Gastroesophageal sphincter (tissue), 4 donors: ENCODE results near the gene DCC. TPM values are rescaled to one million over a fixed set of nuclear protein-coding genes. Genes with fewer than 3 reads are reported as not detected.

ENCODE experiments used
- ATAC-seq: fragments of 150-250 bp; one replicate; pipeline ENCODE4 v1.9.1; 2016; ENCODE audit warnings: mild to moderate bottlenecking, moderate library complexity
- H3K27ac ChIP-seq, 4 donors: fragments of 200-600 bp; sonication (generic) in 3 of 4; 1 replicate in 3 of 4; 2 replicates in 1 of 4; pipeline ENCODE4 v1.5.1; 2016 to 2019
- H3K27me3 ChIP-seq: fragments of 200-600 bp; sonication (generic); one replicate; pipeline ENCODE4 v1.5.1; 2019
- H3K36me3 ChIP-seq, 2 donors: fragments of 200-600 bp; sonication (generic); one replicate each; pipeline ENCODE4 v1.5.1; 2019; ENCODE audit warnings: control low read depth in 1 of 2
- H3K4me1 ChIP-seq, 3 donors: fragments of 200-600 bp; sonication (generic); 1 replicate in 2 of 3; 2 replicates in 1 of 3; pipeline ENCODE4 v1.5.1; 2016 to 2019; ENCODE audit warnings: control low read depth in 2 of 3
- H3K4me3 ChIP-seq, 2 donors: fragments of 200-600 bp; sonication (generic); one replicate each; pipeline ENCODE4 v1.5.1; 2019; ENCODE audit warnings: mild to moderate bottlenecking in 1 of 2, moderate library complexity in 1 of 2
- H3K9me3 ChIP-seq, 3 donors: fragments of 200-600 bp; sonication (generic); one replicate each; pipeline ENCODE4 v1.5.1; 2017 to 2019; ENCODE audit warnings: control low read depth in 2 of 3
- EP300 ChIP-seq: sonication (generic); formaldehyde crosslinking; IDR thresholded peaks from one replicate; pipeline ENCODE4 v1.6.1; 2017; ENCODE audit warnings: antibody characterized with exemption, mild to moderate bottlenecking
- POLR2A ChIP-seq, 2 donors: fragments of 450-650 bp; IDR thresholded peaks; one replicate each; pipeline ENCODE4 v1.6.1; 2017; ENCODE audit warnings: antibody characterized with exemption in 2 of 2, mild to moderate bottlenecking in 2 of 2, moderate library complexity in 1 of 2
- POLR2AphosphoS5 ChIP-seq: sonication (generic); formaldehyde crosslinking; IDR thresholded peaks from one replicate; pipeline ENCODE4 v1.6.1; 2017; ENCODE audit warnings: antibody characterized with exemption
- WGBS, 2 donors: methylation state at CpG; one replicate each; pipeline ENCODE4 v1.1.5; 2018; ENCODE audit warnings: low coverage in 1 of 2; 5-methylcytosine and 5-hydroxymethylcytosine counted together
- total RNA-seq, 4 donors: library from RNA; depleted of rRNA; stranded (reverse); fragments of >200 nt; gene quantifications; one replicate each; pipeline ENCODE4 v1.1.0, GENCODE V29; 2016
- TF ChIP-seq, protein P1 (sequence below), 4 experiments: fragments of 200-600 bp in 2 of 4; fragments of 450-650 bp in 2 of 4; sonication (generic) in 1 of 4; IDR thresholded peaks; one replicate each; pipeline ENCODE4 v1.5.1; 2017 to 2019; ENCODE audit warnings: antibody characterized with exemption in 4 of 4, mild to moderate bottlenecking in 2 of 4, moderate library complexity in 2 of 4

The DCC gene
- total RNA-seq, 4 donors from 2014 or later: 0.13 to 0.54 (median 0.47) TPM; not detected in 1

DNA sequence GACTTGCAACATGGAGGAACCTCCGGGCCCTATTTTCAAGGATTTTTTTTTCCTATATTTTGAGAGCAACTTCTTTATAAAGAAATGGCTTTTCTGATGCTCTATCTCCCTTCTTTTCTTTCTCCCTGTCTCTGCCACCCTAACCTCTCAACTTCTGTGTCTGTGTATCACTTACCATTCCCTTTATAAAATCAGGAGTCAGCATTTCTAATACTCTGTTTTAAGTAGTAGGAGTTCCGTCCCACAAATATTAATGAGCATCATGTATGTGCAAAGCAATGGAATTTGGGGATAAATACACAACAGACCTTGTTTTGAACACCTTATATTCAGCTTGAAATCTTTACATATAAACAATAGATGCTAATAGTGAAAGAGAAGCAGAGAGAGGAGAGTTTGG lies 268.0 kb downstream of the DCC start:
- Histone ChIP-seq H3K9me3 (no peaks in the 10 kb centered on the region), H3K27me3 (no peaks in the 10 kb centered on the region), H3K4me1 (no peaks in the 10 kb centered on the region), H3K4me3 (no peak overlapping the region), H3K27ac (no peak overlapping the region), H3K36me3 (no peaks in the 10 kb centered on the region)
- no peak for ATAC-seq
- 82 to 90% methylated on average over 2 of the region's 2 CpGs for WGBS, 2 donors
- TF ChIP-seq POLR2AphosphoS5 (no peak), POLR2A (IDR thresholded peaks at IDR 0.05) (no peak), EP300 (no peak)
- TF ChIP-seq, protein P1, sequence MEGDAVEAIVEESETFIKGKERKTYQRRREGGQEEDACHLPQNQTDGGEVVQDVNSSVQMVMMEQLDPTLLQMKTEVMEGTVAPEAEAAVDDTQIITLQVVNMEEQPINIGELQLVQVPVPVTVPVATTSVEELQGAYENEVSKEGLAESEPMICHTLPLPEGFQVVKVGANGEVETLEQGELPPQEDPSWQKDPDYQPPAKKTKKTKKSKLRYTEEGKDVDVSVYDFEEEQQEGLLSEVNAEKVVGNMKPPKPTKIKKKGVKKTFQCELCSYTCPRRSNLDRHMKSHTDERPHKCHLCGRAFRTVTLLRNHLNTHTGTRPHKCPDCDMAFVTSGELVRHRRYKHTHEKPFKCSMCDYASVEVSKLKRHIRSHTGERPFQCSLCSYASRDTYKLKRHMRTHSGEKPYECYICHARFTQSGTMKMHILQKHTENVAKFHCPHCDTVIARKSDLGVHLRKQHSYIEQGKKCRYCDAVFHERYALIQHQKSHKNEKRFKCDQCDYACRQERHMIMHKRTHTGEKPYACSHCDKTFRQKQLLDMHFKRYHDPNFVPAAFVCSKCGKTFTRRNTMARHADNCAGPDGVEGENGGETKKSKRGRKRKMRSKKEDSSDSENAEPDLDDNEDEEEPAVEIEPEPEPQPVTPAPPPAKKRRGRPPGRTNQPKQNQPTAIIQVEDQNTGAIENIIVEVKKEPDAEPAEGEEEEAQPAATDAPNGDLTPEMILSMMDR (IDR thresholded peaks at IDR 0.05): no peak

DNA sequence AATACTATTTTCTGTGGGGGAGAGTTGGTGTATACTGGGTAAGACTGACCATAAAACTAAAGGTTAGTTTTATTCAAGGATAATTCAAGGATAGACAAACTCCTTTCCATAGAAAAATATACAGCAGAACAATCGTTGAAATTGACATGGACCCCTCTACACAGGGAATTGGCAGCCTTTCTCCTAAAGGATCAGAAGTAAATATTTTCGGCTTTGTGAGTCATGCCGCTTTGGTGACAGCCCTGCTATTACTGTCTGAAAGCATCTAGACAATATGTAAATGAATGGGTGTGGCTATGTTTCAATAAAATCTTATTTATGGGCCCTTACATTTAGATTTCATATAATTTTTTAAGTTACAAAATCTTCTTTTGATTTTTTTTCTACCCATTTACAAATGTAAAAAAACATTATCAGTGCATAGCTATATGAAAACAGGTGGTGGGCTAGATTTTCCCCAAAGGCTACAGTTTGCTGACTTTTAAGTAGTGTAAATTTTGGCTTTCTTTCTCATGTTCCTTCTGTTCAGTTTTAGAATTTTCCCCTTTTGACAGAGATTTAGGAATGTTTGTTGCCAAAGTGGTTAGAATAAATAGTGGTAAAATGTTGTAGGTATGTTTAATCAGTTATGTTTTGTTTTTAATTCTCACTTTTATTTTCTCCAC lies 270.6 kb downstream of the DCC start:
- no peaks in the 10 kb centered on the region for H3K4me1 ChIP-seq
- no peaks in the 10 kb centered on the region for H3K27me3 ChIP-seq
- no peaks in the 10 kb centered on the region for H3K36me3 ChIP-seq
- H3K9me3 ChIP-seq: no peaks in the 10 kb centered on the region
- TF ChIP-seq, protein P1 (IDR thresholded peaks at IDR 0.05): no peak
- no peak for TF ChIP-seq EP300
- no peak for TF ChIP-seq POLR2AphosphoS5
- TF ChIP-seq POLR2A (IDR thresholded peaks at IDR 0.05): no peak
- H3K4me3 ChIP-seq: no peak overlapping the region
- ATAC-seq: no peak
- 77 to 90% methylated on average over 3 of the region's 3 CpGs for WGBS, 2 donors
- H3K27ac ChIP-seq: no peak overlapping the region

DNA sequence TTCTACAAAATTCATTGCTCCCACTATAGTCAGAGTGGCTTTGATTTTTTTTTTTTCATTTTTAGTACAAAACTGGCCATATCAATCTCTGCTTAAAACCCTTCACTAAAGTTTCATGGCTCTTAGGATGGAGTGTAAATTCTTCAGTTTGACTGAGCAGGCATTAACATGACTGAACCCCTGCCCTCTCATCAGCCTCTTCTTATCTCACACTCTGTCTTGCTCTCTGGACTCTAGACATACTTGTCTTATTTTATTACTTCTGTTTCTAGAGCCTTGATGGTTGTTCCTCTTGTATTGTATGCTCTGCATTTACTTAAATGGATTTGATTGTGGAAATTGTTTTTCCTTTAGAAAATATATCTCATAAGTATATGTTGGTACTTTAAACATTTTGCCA lies 272.4 kb downstream of the DCC start:
- Histone ChIP-seq H3K9me3 (no peaks in the 10 kb centered on the region), H3K4me1 (no peaks in the 10 kb centered on the region), H3K27ac (no peak overlapping the region), H3K36me3 (no peaks in the 10 kb centered on the region), H3K27me3 (no peaks in the 10 kb centered on the region), H3K4me3 (no peak overlapping the region)
- TF ChIP-seq POLR2AphosphoS5 (no peak), EP300 (no peak), POLR2A (IDR thresholded peaks at IDR 0.05) (no peak)
- TF ChIP-seq, protein P1 (IDR thresholded peaks at IDR 0.05): no peak
- ATAC-seq: no peak

DNA sequence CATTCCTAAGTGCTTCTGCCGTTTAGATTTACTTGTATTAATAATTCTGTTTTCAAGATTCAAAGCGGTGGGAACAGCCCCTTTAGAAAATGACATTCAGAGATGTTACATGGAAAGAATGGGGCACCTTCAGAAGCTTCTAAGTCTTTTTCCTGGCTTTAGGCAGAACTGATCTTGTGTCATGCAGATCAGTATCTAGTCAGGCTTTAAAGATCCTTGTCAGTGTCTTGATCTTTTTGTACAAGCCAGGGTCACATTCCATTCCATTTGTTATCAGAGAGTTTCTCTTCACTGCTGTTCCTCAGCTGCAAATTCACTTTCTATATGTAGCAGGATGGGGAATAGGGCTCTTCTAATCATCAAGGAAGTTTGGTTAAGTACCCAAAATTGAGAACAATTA lies 275.3 kb downstream of the DCC start:
- Histone ChIP-seq H3K4me1 (no peaks in the 10 kb centered on the region), H3K27ac (no peak overlapping the region), H3K27me3 (no peaks in the 10 kb centered on the region), H3K9me3 (no peaks in the 10 kb centered on the region), H3K36me3 (no peaks in the 10 kb centered on the region), H3K4me3 (no peak overlapping the region)
- 50 to 53% methylated on average over 2 of the region's 2 CpGs for WGBS, 2 donors
- TF ChIP-seq POLR2AphosphoS5 (no peak), POLR2A (IDR thresholded peaks at IDR 0.05) (no peak), EP300 (no peak)
- TF ChIP-seq, protein P1 (IDR thresholded peaks at IDR 0.05): no peak
- ATAC-seq: no peak

DNA sequence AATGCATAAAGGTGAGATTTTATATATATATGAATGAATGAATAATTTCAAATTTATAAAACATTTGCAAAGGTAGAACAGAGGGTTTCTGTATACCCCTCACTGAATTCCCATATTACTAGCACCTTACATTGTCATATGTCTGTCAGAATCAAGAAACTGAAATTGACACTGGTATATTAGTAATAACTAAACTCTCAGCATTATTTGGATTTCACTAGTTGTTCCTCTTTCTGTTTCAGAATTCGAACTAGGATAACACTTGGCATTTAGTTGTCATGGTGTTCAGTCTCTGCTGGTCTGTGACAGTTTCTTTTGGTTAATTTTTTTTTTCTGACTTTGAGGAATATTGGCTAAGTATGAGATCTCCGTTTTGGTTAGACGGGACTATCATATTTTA lies 275.9 kb downstream of the DCC start:
- H3K4me3 ChIP-seq: no peak overlapping the region
- H3K9me3 ChIP-seq: no peaks in the 10 kb centered on the region
- 67 to 77% methylated on average over 3 of the region's 3 CpGs for WGBS, 2 donors
- ATAC-seq: no peak
- no peak overlapping the region for H3K27ac ChIP-seq
- no peak for TF ChIP-seq POLR2AphosphoS5
- TF ChIP-seq, protein P1 (IDR thresholded peaks at IDR 0.05): no peak
- TF ChIP-seq POLR2A (IDR thresholded peaks at IDR 0.05): no peak
- no peak for TF ChIP-seq EP300
- H3K4me1 ChIP-seq: no peaks in the 10 kb centered on the region
- H3K27me3 ChIP-seq: no peaks in the 10 kb centered on the region
- no peaks in the 10 kb centered on the region for H3K36me3 ChIP-seq
